Loucy (cell line): Measurements from ENCODE around the gene SLC39A10.
"Not testable (repeated sequence)": the region's sequence is repeated elsewhere in the genome, so short reads cannot be mapped to it uniquely, and the experiment has no call there.

Experiments
- H2AFZ ChIP-seq: fragments of 200-600 bp; sonication (generic); 2 replicates; pipeline ENCODE4 v1.6.0; 2016; ENCODE audit warnings: antibody characterized with exemption, mild to moderate bottlenecking, low read length, moderate library complexity
- H3F3A ChIP-seq: fragments of 200-600 bp; 2 replicates; pipeline ENCODE4 v1.6.0; 2016; ENCODE audit warnings: antibody characterized with exemption, low read depth, mild to moderate bottlenecking
- H3K27me3 ChIP-seq: fragments of 200-600 bp; sonication (generic); 2 replicates; pipeline ENCODE4 v1.6.1; 2014; ENCODE audit warnings: low read length, mild to moderate bottlenecking; ENCODE audit not compliant: insufficient read depth, poor library complexity, severe bottlenecking
- H3K36me3 ChIP-seq: fragments of 200-600 bp; sonication (generic); 2 replicates; pipeline ENCODE4 v1.6.1; 2016; ENCODE audit warnings: low read length; ENCODE audit not compliant: insufficient read depth
- H3K4me1 ChIP-seq: fragments of 200-600 bp; sonication (generic); 2 replicates; pipeline ENCODE4 v1.5.1; 2014; ENCODE audit warnings: low read length, mild to moderate bottlenecking; ENCODE audit not compliant: insufficient read depth, poor library complexity, severe bottlenecking
- H3K4me2 ChIP-seq: fragments of 200-600 bp; sonication (generic); 2 replicates; pipeline ENCODE4 v1.6.0; 2014; ENCODE audit warnings: antibody characterized with exemption, low read length, low read depth, mild to moderate bottlenecking; ENCODE audit not compliant: poor library complexity, severe bottlenecking
- H3K4me3 ChIP-seq: fragments of 200-600 bp; sonication (generic); 2 replicates; pipeline ENCODE4 v1.5.1; 2014; ENCODE audit warnings: low read length, mild to moderate bottlenecking, mixed read lengths; ENCODE audit not compliant: poor library complexity, severe bottlenecking
- H3K79me2 ChIP-seq: fragments of 200-600 bp; sonication (generic); 2 replicates; pipeline ENCODE4 v1.6.1; 2014; ENCODE audit warnings: low read length; ENCODE audit not compliant: insufficient read depth
- H3K9ac ChIP-seq: fragments of 200-600 bp; sonication (generic); 2 replicates; pipeline ENCODE4 v1.6.0; 2014; ENCODE audit warnings: mild to moderate bottlenecking, low read depth, low read length, moderate library complexity; ENCODE audit not compliant: poor library complexity, severe bottlenecking
- H3K9me2 ChIP-seq: fragments of 200-600 bp; sonication (generic); replicated peaks from 2 replicates; pipeline ENCODE4 v1.6.1; 2016; ENCODE audit warnings: low read depth, low read length, mixed read lengths
- H3K9me3 ChIP-seq: fragments of 200-600 bp; sonication (generic); 2 replicates; pipeline ENCODE4 v1.6.1; 2014; ENCODE audit warnings: mild to moderate bottlenecking, antibody characterized with exemption, low read length, low read depth; ENCODE audit not compliant: insufficient read depth
- H4K20me1 ChIP-seq: fragments of 200-600 bp; sonication (generic); 2 replicates; pipeline ENCODE4 v1.6.0; 2014; ENCODE audit warnings: antibody characterized with exemption, low read length, mild to moderate bottlenecking; ENCODE audit not compliant: insufficient read depth, poor library complexity, severe bottlenecking
- EZH2phosphoT487 ChIP-seq: fragments of 200-600 bp; IDR thresholded peaks from 2 replicates; pipeline ENCODE4 v1.6.1; 2018; ENCODE audit warnings: antibody characterized with exemption, mild to moderate bottlenecking, moderate library complexity, borderline replicate concordance
- TF ChIP-seq, protein P1 (sequence below): fragments of 200-600 bp; sonication (generic); conservative IDR thresholded peaks from 2 replicates; pipeline ENCODE4 v1.5.1; 2014; ENCODE audit warnings: mild to moderate bottlenecking, antibody characterized with exemption, low read length

SLC39A10 gene

DNA sequence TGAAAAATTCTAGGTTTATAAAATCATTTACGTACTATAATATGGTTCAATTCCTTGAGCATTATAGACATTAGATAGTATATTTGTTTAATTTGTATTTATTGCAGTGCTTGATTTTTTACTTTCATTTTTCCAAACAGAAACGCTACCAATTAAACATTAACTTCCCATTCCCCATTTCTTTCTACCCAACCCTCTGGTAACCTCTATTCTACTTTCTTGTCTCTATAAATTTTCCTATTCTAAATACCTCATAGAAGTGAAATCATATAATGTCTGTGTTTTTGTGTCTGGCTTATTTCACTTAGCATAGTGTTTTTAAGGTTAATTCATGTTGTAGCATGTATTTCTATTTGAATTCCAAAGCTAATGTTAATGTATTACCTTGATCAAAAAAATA lies 11.6 kb upstream of the SLC39A10 start:
- H3K36me3 ChIP-seq = no peaks in the 10 kb centered on the region
- no peaks in the 10 kb centered on the region for H4K20me1 ChIP-seq
- TF ChIP-seq, protein P1, sequence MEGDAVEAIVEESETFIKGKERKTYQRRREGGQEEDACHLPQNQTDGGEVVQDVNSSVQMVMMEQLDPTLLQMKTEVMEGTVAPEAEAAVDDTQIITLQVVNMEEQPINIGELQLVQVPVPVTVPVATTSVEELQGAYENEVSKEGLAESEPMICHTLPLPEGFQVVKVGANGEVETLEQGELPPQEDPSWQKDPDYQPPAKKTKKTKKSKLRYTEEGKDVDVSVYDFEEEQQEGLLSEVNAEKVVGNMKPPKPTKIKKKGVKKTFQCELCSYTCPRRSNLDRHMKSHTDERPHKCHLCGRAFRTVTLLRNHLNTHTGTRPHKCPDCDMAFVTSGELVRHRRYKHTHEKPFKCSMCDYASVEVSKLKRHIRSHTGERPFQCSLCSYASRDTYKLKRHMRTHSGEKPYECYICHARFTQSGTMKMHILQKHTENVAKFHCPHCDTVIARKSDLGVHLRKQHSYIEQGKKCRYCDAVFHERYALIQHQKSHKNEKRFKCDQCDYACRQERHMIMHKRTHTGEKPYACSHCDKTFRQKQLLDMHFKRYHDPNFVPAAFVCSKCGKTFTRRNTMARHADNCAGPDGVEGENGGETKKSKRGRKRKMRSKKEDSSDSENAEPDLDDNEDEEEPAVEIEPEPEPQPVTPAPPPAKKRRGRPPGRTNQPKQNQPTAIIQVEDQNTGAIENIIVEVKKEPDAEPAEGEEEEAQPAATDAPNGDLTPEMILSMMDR = no peak
- no peak for TF ChIP-seq EZH2phosphoT487
- H3K27me3 ChIP-seq = no peaks in the 10 kb centered on the region
- no peak overlapping the region for H3K4me3 ChIP-seq
- H3K4me2 ChIP-seq = no peak overlapping the region
- H3K9me3 ChIP-seq = no peaks in the 10 kb centered on the region
- H3K9me2 ChIP-seq = no peaks in the 10 kb centered on the region
- peaks cover 22% of the 10 kb centered on the region for H3K4me1 ChIP-seq
- no peak overlapping the region for H3K9ac ChIP-seq
- H2AFZ ChIP-seq = no peak overlapping the region
- no peaks in the 10 kb centered on the region for H3K79me2 ChIP-seq
- H3F3A ChIP-seq = no peaks in the 10 kb centered on the region

DNA sequence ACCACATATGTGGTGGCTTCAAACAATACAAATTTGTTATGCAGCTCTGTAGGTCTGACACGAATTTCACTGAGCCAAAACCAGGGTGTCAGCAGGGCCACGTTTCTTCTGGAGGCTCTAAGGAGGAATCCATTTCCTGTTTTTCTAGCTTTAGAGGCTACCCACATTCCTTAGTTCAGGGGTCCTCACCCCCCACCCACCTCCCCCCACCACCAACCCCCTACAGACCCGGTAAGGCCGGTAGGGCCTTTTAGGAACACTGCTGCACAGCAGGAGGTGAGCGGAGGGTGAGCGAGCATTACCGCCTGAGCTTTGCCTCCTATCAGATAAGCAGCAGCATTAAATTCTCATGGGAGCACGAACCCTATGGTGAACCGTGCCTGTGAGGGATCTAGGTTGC lies 10.6 kb upstream of the SLC39A10 start:
- Histone ChIP-seq H3K4me2 (no peak overlapping the region), H3F3A (no peaks in the 10 kb centered on the region), H3K27me3 (no peaks in the 10 kb centered on the region), H3K9me3 (no peaks in the 10 kb centered on the region), H3K36me3 (no peaks in the 10 kb centered on the region), H3K4me3 (no peak overlapping the region), H3K9ac (no peak overlapping the region), H3K9me2 (no peaks in the 10 kb centered on the region), H3K79me2 (no peaks in the 10 kb centered on the region), H4K20me1 (no peaks in the 10 kb centered on the region), H2AFZ (no peak overlapping the region), H3K4me1 (peaks cover 22% of the 10 kb centered on the region)
- TF ChIP-seq, protein P1 = no peak
- no peak for TF ChIP-seq EZH2phosphoT487

DNA sequence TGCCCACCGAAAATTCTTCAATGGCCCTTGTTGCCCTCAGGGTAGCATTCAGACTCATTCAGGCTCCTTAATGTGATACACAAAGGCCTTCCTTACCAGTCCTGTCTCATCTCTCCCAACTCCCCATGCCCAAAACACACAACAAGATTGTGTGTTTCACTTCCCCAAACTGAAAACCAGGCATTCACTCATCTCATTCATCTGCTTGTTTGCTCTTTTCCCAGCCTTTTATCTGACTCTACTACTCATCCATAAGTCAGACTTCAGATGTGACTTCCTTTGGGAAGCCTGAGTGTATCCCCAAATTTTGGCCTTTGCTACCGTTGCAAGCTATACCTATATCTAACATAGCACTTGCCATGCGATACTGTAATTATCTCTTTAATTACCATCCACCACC lies 9.7 kb upstream of the SLC39A10 start:
- Histone ChIP-seq H3K9ac (no peak overlapping the region), H3K4me1 (peaks cover 22% of the 10 kb centered on the region), H4K20me1 (no peaks in the 10 kb centered on the region), H3K9me3 (no peaks in the 10 kb centered on the region), H3K27me3 (no peaks in the 10 kb centered on the region), H3K4me3 (no peak overlapping the region), H3F3A (no peaks in the 10 kb centered on the region), H2AFZ (no peak overlapping the region), H3K9me2 (no peaks in the 10 kb centered on the region), H3K4me2 (no peak overlapping the region), H3K36me3 (no peaks in the 10 kb centered on the region), H3K79me2 (no peaks in the 10 kb centered on the region)
- no peak for TF ChIP-seq EZH2phosphoT487
- TF ChIP-seq, protein P1 = no peak

DNA sequence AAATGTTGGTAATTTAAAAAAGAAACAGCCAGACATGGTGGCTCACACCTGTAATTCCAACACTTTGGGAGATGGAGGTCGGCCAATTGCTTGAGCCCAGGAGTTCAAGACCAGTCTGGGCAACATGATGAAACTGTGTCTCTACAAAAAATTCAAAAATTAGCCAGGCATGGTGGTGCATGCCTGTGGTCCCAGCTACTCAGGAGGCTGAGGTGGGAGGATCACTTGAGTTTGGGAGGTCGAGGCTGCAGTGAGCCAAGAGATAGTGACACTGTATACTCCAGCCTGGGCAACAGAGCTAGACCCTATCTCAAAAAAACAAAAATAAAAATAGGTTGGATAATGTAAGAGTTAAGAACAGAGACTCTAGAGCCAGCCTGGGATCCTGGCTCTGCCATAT lies 8.7 kb upstream of the SLC39A10 start:
- not testable (repeated sequence) for H3K4me3 ChIP-seq, H3F3A ChIP-seq
- H2AFZ ChIP-seq = peak overlapping the region; percentile 61; the same call in 1 of the 2 replicates

More for the DNA sequence above, 8.7 kb upstream of the SLC39A10 start:
- not testable (repeated sequence) for H3K27me3 ChIP-seq, H3K9me3 ChIP-seq, H3K36me3 ChIP-seq, H3K9ac ChIP-seq, H3K79me2 ChIP-seq, H4K20me1 ChIP-seq, H3K9me2 ChIP-seq
- H3K4me1 ChIP-seq = peaks cover 22% of the 10 kb centered on the region
- H3K4me2 ChIP-seq = peak overlapping the region; percentile 33
